ENCODE measurements around the gene TDRD7.

TDRD7 gene

DNA sequence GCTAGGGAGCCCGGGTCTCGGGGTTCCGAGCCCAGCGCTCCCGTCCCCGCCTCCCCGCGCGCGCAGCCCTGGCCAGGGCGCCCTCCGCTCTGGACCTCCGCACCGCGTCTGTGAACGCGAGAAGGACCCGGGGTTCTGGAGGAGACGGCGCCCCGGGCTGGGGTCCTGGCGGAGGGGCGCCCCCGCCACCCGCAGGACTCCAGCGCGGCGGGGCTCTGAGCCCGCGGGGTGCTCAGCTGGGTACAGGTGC is 90.0 kb downstream of the TDRD7 start:
- in situ Hi-C loops (cut with MboI; ENCODE audit: low sequenced_read_pairs, unreplicated experiment), result no loop called here
- TF ChIP-seq, protein P1, sequence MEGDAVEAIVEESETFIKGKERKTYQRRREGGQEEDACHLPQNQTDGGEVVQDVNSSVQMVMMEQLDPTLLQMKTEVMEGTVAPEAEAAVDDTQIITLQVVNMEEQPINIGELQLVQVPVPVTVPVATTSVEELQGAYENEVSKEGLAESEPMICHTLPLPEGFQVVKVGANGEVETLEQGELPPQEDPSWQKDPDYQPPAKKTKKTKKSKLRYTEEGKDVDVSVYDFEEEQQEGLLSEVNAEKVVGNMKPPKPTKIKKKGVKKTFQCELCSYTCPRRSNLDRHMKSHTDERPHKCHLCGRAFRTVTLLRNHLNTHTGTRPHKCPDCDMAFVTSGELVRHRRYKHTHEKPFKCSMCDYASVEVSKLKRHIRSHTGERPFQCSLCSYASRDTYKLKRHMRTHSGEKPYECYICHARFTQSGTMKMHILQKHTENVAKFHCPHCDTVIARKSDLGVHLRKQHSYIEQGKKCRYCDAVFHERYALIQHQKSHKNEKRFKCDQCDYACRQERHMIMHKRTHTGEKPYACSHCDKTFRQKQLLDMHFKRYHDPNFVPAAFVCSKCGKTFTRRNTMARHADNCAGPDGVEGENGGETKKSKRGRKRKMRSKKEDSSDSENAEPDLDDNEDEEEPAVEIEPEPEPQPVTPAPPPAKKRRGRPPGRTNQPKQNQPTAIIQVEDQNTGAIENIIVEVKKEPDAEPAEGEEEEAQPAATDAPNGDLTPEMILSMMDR (IDR thresholded peaks at IDR 0.05; ENCODE audit: borderline replicate concordance, control extremely low read depth, extremely low read depth, insufficient read depth, missing control alignments), result no peak
- no peak for DNase-seq (ENCODE audit: low spot score)

DNA sequence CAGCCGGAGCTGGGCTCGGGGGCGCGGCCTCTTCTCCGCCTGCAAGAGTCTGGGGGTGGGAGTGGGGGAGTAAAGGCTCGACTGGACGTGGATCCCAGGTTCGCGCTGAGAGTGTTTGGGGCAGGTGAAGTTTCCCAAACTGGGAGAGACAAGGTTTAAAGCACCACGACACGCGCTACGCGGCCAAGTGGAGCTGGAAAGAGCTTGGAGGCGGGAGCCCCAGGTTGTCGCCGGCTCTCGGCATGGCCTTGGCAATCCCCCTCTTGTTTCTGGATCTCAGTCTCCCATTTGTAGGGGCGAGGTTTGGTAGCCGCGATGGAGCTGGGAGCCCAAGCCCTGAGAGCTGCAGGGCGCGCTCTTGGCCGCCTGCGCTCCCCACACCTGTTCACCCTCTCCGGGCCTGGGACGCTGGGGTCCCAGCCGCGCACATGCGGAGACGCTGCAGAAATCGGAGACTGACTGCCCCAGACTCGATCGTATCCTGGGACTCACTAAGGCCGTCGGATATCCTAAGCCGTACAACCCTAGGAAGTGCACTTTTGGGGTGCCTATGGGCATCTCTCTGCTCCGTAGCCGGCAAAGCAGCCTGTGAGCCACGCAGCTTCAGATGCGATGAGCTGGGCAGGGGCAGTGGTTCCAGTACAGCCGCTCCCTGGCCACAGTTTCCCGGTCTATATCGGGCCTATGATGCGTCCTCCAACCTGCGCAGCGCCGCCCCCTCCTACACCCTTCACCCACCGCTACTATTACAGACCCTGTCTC is 90.5 kb downstream of the TDRD7 start:
- TF ChIP-seq, protein P1 (IDR thresholded peaks at IDR 0.05; ENCODE audit: borderline replicate concordance, control extremely low read depth, extremely low read depth, insufficient read depth, missing control alignments), result peak; percentile 10
- in situ Hi-C loops (cut with MboI; ENCODE audit: low sequenced_read_pairs, unreplicated experiment), result no loop called here
- peak; percentile 61 for DNase-seq (ENCODE audit: low spot score)

DNA sequence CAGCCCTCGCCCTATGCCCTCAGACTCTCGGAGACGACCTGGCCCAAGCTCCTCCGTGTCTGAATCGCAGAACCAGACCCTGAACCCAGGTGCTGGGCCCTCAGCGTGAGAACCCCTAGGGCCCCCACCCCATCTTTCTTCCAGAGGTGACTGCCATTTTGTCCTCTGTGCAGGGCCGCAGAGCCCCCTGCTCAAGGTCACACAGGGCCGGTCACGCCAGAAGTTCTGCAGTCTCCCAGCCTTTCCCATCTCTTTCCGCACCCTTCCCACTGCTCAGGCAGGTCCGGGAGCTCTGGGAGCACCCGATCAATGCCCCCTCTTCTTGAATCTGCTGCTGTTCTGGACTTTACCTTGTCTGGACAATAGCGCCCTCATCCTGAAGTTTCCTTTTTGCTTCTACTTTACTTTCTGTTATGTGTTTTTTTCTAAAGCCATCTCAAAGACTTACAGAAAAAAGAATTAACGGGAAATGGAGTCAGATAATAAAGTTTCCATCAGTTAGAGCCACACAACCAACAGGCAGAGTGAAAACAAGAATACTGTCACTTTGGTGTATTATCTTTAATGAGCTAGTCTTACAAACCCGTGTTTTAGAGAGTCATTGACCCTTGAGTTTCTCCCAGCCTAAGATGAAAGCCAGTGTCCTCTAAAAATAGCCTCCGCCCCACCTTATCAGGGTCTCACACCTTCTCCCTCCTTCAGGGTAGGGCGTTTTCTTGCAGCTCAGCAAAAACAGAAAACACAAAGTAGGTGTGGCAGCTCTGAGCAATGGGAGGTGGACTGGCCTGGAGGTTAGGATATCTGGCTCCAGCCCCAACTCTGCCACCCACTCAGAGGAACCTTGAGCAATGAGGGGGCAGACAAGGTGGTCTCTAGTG is 91.3 kb downstream of the TDRD7 start:
- in situ Hi-C loops (cut with MboI; ENCODE audit: low sequenced_read_pairs, unreplicated experiment), result no loop called here
- TF ChIP-seq, protein P1 (IDR thresholded peaks at IDR 0.05; ENCODE audit: borderline replicate concordance, control extremely low read depth, extremely low read depth, insufficient read depth, missing control alignments), result no peak
- no peak for DNase-seq (ENCODE audit: low spot score)

DNA sequence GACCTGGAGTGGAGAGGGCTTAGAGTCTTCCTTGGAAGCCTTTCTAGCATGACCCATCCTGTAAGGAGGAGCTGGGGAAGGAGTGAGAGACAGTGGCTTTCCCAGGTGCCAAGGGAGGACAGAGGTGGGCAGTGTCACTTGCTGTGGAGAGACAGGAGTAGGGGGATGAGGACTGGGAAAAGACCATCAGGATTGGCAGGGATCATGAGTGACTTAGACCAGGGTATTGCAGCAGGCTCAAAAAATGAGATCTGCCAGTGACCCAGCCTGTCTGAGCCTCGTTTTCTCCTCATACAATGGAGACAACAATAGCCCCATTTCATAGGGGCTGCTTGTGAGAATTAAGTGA is 91.9 kb downstream of the TDRD7 start:
- no peak for DNase-seq (ENCODE audit: low spot score)
- in situ Hi-C loops (cut with MboI; ENCODE audit: low sequenced_read_pairs, unreplicated experiment), result no loop called here
- TF ChIP-seq, protein P1 (IDR thresholded peaks at IDR 0.05; ENCODE audit: borderline replicate concordance, control extremely low read depth, extremely low read depth, insufficient read depth, missing control alignments), result no peak

DNA sequence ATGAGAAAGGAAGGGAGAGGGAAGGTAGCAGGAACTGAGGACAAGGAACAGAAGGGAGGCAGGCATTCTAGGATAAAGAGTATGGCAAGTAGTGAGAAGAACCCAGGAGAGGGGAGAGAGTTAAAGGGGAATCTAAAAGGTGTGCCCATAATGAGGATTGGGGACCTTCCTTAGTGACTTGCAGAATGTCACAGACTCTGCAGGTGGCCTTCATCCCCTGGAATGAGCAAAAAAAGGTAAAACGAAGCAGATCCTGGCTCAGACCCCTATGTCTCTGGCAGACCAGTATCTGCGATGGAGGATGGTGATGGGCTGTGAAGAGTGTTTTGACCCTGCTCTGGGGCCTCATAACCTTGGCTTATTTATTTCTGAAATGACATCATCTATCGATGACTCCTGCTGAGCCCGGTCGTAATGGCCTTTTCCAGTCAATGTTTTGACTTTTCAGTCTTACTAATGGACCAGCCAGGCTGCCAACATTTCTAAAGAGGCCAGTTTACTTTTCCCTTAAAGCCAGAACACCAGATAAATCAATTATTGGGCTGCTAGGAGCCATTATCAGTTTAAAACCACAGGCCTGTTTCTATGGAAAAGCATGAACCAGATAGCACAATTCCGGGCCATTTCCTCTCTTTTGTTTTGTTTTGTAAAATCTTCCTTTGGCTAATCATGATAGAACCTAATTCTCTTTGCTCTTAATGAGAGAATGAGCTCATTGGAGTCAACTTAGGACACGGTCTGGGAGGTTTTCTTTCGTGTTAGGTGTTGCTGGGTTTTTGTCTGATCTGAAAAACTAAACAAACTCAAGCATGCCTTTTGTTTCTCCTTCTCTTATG is 92.7 kb downstream of the TDRD7 start:
- TF ChIP-seq, protein P1 (IDR thresholded peaks at IDR 0.05; ENCODE audit: borderline replicate concordance, control extremely low read depth, extremely low read depth, insufficient read depth, missing control alignments), result no peak
- in situ Hi-C loops (cut with MboI; ENCODE audit: low sequenced_read_pairs, unreplicated experiment), result no loop called here
- no peak for DNase-seq (ENCODE audit: low spot score)

DNA sequence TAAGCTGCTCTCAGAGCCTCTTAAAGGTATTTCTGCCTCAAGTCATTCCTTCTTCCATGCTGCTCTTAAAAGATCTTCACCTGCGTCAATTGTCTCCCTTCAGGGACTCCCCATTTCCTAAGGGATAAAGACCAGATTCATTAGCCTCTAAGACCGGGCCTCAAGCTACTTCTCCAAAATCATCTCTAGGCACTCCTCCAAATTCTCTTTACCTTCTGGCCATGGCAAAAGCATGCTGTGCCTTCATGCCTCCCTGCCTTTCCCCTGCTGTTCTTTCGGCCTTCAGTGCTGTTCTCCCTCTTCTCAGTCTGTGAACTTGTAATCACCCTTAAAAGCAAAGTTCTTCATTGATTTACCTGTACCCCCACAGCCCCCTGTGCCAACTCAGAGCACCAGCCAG is 93.9 kb downstream of the TDRD7 start:
- no peak for DNase-seq (ENCODE audit: low spot score)
- in situ Hi-C loops (cut with MboI; ENCODE audit: low sequenced_read_pairs, unreplicated experiment), result no loop called here
- TF ChIP-seq, protein P1 (IDR thresholded peaks at IDR 0.05; ENCODE audit: borderline replicate concordance, control extremely low read depth, extremely low read depth, insufficient read depth, missing control alignments), result no peak

All from GM13976 (cell line).